Ovary (tissue), 9 donors: Measurements from ENCODE around the gene PCBP4. TPM values are rescaled to one million over a fixed set of nuclear protein-coding genes. Genes with fewer than 3 reads are reported as not detected.
A peak's percentile ranks its signal among the peaks of the same experiment; 100 is the strongest.

Experiments used
- DNase-seq, 5 donors: peaks; one replicate each; pipeline ENCODE4 v3.0.0-alpha.2; 2019 to 2020
- H3K27ac ChIP-seq, 2 donors: fragments of 200-600 bp; one replicate each; pipeline versions ENCODE4 v1.5.1 to v1.8.0; 2019 to 2022
- H3K27me3 ChIP-seq: fragments of 200-600 bp; one replicate; pipeline ENCODE4 v1.8.0; 2022
- H3K36me3 ChIP-seq: fragments of 200-600 bp; sonication (generic); one replicate; pipeline ENCODE4 v1.5.1; 2019
- H3K4me1 ChIP-seq: one replicate; pipeline ENCODE4 v1.8.1; 2013; ENCODE audit warnings: mild to moderate bottlenecking, moderate library complexity; ENCODE audit not compliant: insufficient read depth
- H3K4me3 ChIP-seq: fragments of 200-600 bp; sonication (generic); one replicate; pipeline ENCODE4 v1.5.1; 2017
- H3K9me3 ChIP-seq, 2 donors: fragments of 200-600 bp in 1 of 2; sonication (generic) in 1 of 2; one replicate each; pipeline versions ENCODE4 v1.5.1 to v1.8.1; 2013 to 2019; ENCODE audit warnings: mild to moderate bottlenecking in 1 of 2, moderate library complexity in 1 of 2
- EP300 ChIP-seq: sonication (generic); formaldehyde crosslinking; IDR thresholded peaks from one replicate; pipeline ENCODE4 v1.6.1; 2017; ENCODE audit warnings: antibody characterized with exemption
- POLR2A ChIP-seq: fragments of 450-650 bp; IDR thresholded peaks from one replicate; pipeline ENCODE4 v1.6.1; 2017; ENCODE audit warnings: antibody characterized with exemption, mild to moderate bottlenecking, moderate library complexity
- WGBS, 3 donors: extraction: QIAGEN DNeasy Blood & Tissue Kit in 1 of 3; methylation state at CpG; one replicate each; pipeline versions ENCODE4 v1.1.5 to v1.1.7; 2013 to 2017; 5-methylcytosine and 5-hydroxymethylcytosine counted together
- intact Hi-C, 4 donors: fragments of 100-400 bp; cut with DNase I; formaldehyde crosslinking; loops; one replicate each; pipeline versions ENCODE4 v1.11.0 to v1.15.1; 2022 to 2023
- polyA plus RNA-seq, 2 donors: library from polyadenylated mRNA; stranded (reverse); fragments of 200-250 nt in 1 of 2; fragments of 350-450 nt in 1 of 2; fragmentation: Illumina TruSeq in 1 of 2; extraction: RNeasy Lipid Tissue Mini Kit (QIAGEN cat#74804) in 1 of 2; gene quantifications; one replicate each; pipeline ENCODE4 v1.2.3, GENCODE V29; 2013 to 2014
- total RNA-seq, 7 donors: library from RNA; depleted of rRNA in 2 of 7; stranded (reverse); fragments of >200 nt in 2 of 7; fragmentation: NEBNext Ultra II Directional in 3 of 7; extraction: Animal tissue kit (Norgen Biotek cat#: 25700) in 3 of 7; gene quantifications; one replicate each; pipeline versions ENCODE4 v1.1.0 to v1.2.4, GENCODE V29; 2016 to 2023
- TF ChIP-seq, protein P1 (sequence below), 3 donors: fragments of 450-650 bp in 2 of 3; fragments of 200-600 bp in 1 of 3; IDR thresholded peaks; one replicate each; pipeline versions ENCODE4 v1.5.1 to v1.8.0; 2016 to 2022; ENCODE audit warnings: antibody characterized with exemption in 3 of 3, mild to moderate bottlenecking in 1 of 3
- donor health status: DM: no; HTN: no; CAD: no; lungs with moderate emphysema.
- donor health status: DM: no; HTN: no; CAD: no.
- donor health status: Bipolar disorder and iron deficiency.
- donor health status: DM: yes; HTN: yes; CAD: no.
- donor health status: DM: no; HTN: no; CAD: no.
- donor health status: DM: yes; HTN: yes; CAD: no.

The PCBP4 gene
- total and polyA plus RNA-seq, 9 donors = 4.5 to 83.3 (median 44.0) TPM

- Histone ChIP-seq H3K27ac (no peak overlapping the region), H3K27me3 (no peaks in the 10 kb centered on the region), H3K9me3 (no peaks in the 10 kb centered on the region), H3K4me3 (no peak overlapping the region), H3K4me1 (peaks cover 12% of the 10 kb centered on the region), H3K36me3 (no peaks in the 10 kb centered on the region)
- intact Hi-C loops = loop anchor here in 1 of 4 donors (5.0 kb wide), 1 partner anchor 41 kb away; no protein-coding TSS in a partner anchor
- no peak for DNase-seq
- 75 to 79% (median 76%) methylated on average over 6 of the region's 6 CpGs for WGBS, 3 donors
- TF ChIP-seq, protein P1, sequence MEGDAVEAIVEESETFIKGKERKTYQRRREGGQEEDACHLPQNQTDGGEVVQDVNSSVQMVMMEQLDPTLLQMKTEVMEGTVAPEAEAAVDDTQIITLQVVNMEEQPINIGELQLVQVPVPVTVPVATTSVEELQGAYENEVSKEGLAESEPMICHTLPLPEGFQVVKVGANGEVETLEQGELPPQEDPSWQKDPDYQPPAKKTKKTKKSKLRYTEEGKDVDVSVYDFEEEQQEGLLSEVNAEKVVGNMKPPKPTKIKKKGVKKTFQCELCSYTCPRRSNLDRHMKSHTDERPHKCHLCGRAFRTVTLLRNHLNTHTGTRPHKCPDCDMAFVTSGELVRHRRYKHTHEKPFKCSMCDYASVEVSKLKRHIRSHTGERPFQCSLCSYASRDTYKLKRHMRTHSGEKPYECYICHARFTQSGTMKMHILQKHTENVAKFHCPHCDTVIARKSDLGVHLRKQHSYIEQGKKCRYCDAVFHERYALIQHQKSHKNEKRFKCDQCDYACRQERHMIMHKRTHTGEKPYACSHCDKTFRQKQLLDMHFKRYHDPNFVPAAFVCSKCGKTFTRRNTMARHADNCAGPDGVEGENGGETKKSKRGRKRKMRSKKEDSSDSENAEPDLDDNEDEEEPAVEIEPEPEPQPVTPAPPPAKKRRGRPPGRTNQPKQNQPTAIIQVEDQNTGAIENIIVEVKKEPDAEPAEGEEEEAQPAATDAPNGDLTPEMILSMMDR (IDR thresholded peaks at IDR 0.05) = no peak
- TF ChIP-seq EP300 (no peak), POLR2A (no peak)
These were observed 39.5 kb upstream of the PCBP4 start for GRCh38 chr3:52006820-52007133.

DNA sequence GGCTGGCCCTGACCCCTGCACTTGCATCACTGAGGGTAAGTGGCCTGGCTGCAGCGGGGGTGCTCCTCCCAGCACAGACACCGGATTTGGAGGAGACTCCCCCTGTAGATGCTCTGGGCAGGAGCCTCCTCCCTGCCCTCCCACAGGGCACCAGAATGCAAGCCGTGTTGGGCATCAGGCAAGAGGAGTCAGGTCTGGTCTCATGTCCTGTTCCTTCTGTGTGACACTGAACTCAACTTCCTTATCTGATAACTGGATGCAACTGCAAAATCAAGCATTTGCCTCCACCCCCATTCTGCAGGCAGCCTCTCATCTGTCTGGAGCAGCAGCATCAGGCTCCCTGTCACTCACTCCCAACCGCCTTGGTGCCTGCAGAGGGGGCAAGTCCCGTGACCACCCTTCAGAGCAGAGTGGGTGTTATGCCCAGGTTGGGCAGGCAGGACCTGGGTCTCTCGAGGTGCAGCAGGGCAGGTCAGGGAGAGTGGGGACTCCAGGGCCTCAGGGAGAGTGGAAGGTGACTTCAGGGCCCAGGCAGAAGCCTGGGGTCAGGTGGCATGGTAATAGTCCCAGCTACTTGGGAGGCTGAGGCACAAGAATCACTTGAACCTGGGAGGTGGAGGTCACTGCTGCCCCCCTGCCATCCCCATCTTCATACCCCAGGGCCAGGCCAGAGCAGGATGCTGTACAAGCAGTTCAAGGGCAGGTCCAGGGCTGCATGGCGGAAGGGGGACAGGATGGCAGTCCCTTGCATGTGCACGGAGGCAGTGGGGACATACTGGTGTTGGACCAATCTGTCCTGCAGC is 39.0 kb upstream of the PCBP4 start:
- H3K27me3 ChIP-seq = no peaks in the 10 kb centered on the region
- no peak overlapping the region for H3K4me3 ChIP-seq
- 41 to 51% (median 44%) methylated on average over 7 to 8 of the region's 8 CpGs for WGBS, 3 donors
- no peaks in the 10 kb centered on the region for H3K36me3 ChIP-seq
- H3K4me1 ChIP-seq = peaks cover 12% of the 10 kb centered on the region
- H3K27ac ChIP-seq = no peak overlapping the region
- DNase-seq = no peak
- TF ChIP-seq POLR2A (no peak), EP300 (no peak)
- TF ChIP-seq, protein P1 (IDR thresholded peaks at IDR 0.05) = no peak
- H3K9me3 ChIP-seq = no peaks in the 10 kb centered on the region
- intact Hi-C loops = loop anchor here in 1 of 4 donors (5.0 kb wide), 1 partner anchor 41 kb away; no protein-coding TSS in a partner anchor

- no peak for TF ChIP-seq EP300
- no peak for TF ChIP-seq POLR2A
- TF ChIP-seq, protein P1 (IDR thresholded peaks at IDR 0.05) = no peak
- H3K27me3 ChIP-seq = no peaks in the 10 kb centered on the region
- no peak overlapping the region for H3K27ac ChIP-seq
- peaks cover 12% of the 10 kb centered on the region for H3K4me1 ChIP-seq
- peak; percentile 54 to 73 (median 57) for DNase-seq
- no peak overlapping the region for H3K4me3 ChIP-seq
- no peaks in the 10 kb centered on the region for H3K9me3 ChIP-seq
- intact Hi-C loops = loop anchor here in 1 of 4 donors (5.0 kb wide), 1 partner anchor 42 kb away; no protein-coding TSS in a partner anchor
- no peaks in the 10 kb centered on the region for H3K36me3 ChIP-seq
- WGBS, 3 donors = 0 to 4% (median 2%) methylated on average over 15 of the region's 15 CpGs
These were observed 38.3 kb upstream of the PCBP4 start for GRCh38 chr3:52005571-52005986.

DNA sequence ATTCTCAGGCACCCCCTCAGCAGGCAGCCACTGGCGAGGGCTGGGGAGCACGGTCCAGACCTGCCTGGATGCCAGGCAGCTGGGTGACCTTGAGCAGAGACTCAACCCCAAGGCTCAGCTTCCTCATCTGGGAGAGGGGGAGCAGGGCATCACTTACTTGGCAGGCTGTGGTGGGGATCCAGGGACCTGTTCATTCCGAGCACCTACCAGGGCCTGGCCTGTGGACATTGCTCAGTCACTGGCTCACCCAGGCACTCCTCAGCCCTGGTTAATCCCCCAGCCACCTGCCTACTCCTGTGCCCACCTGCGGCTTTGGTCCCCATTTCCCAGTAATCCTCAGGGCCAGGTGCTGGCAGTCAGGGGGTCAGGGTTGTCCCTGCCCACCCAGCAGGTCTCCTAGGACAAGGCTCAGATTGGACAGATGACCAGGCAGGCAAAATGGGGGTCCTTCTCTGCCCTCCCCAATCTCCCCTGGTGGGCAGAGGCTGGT is 37.7 kb upstream of the PCBP4 start:
- 68 to 89% (median 72%) methylated on average over 4 of the region's 4 CpGs for WGBS, 3 donors
- intact Hi-C loops = loop anchor here (5.0 kb wide), 6 partner anchors 42 to 332 kb away; partner anchors contain the start of gene DUSP7 (in 1 of the 4)
- Histone ChIP-seq H3K27ac (no peak overlapping the region), H3K27me3 (no peaks in the 10 kb centered on the region), H3K36me3 (no peaks in the 10 kb centered on the region), H3K4me1 (peaks cover 12% of the 10 kb centered on the region), H3K9me3 (no peaks in the 10 kb centered on the region), H3K4me3 (no peak overlapping the region)
- TF ChIP-seq POLR2A = no peak
- TF ChIP-seq EP300 = no peak
- TF ChIP-seq, protein P1 (IDR thresholded peaks at IDR 0.05) = no peak
- no peak for DNase-seq
